NCI-H82 (cell line): Measurements from ENCODE around the gene CHSY3.
A peak's percentile ranks its signal among the peaks of the same experiment; 100 is the strongest.

Experiments used
- DNase-seq: peaks from one replicate; lab custom pipeline; 2025; lab: John Stamatoyannopoulos, UW

CHSY3 gene

GRCh38 chr5:130024006-130024405 lies 119.7 kb downstream of the CHSY3 start:
- no peak for DNase-seq

- DNase-seq: no peak
Measured at GRCh38 chr5:130025511-130025910, 121.2 kb downstream of the CHSY3 start.

GRCh38 chr5:130032807-130033206 lies 128.5 kb downstream of the CHSY3 start:
- no peak for DNase-seq

GRCh38 chr5:130034566-130035210 lies 130.4 kb downstream of the CHSY3 start:
- no peak for DNase-seq

- DNase-seq: no peak
Measured at GRCh38 chr5:130035388-130035787, 131.1 kb downstream of the CHSY3 start.

GRCh38 chr5:130037905-130038304 lies 133.6 kb downstream of the CHSY3 start:
- no peak for DNase-seq

GRCh38 chr5:130043834-130044233 lies 139.6 kb downstream of the CHSY3 start:
- no peak for DNase-seq

- DNase-seq: no peak
Measured at GRCh38 chr5:130045334-130045733, 141.1 kb downstream of the CHSY3 start.

- no peak for DNase-seq
Measured at GRCh38 chr5:130050585-130050984, 146.3 kb downstream of the CHSY3 start.

GRCh38 chr5:130052752-130053151 lies 148.5 kb downstream of the CHSY3 start:
- DNase-seq: no peak

- no peak for DNase-seq
Measured at GRCh38 chr5:130055572-130055971, 151.3 kb downstream of the CHSY3 start.

GRCh38 chr5:130061746-130062145 lies 157.5 kb downstream of the CHSY3 start:
- DNase-seq: no peak

GRCh38 chr5:130063603-130064002 lies 159.3 kb downstream of the CHSY3 start:
- no peak for DNase-seq

- DNase-seq: no peak
Measured at GRCh38 chr5:130064484-130064883, 160.2 kb downstream of the CHSY3 start.

- no peak for DNase-seq
Measured at GRCh38 chr5:130065617-130066016, 161.4 kb downstream of the CHSY3 start.

GRCh38 chr5:130066644-130067043 lies 162.4 kb downstream of the CHSY3 start:
- no peak for DNase-seq

- DNase-seq: no peak
Measured at GRCh38 chr5:130067364-130067763, 163.1 kb downstream of the CHSY3 start.

- DNase-seq: no peak
Measured at GRCh38 chr5:130068101-130068500, 163.8 kb downstream of the CHSY3 start.

GRCh38 chr5:130068988-130069387 lies 164.7 kb downstream of the CHSY3 start:
- DNase-seq: no peak

GRCh38 chr5:130074820-130075219 lies 170.6 kb downstream of the CHSY3 start:
- no peak for DNase-seq

GRCh38 chr5:130077007-130077406 lies 172.7 kb downstream of the CHSY3 start:
- DNase-seq: no peak

- DNase-seq: peak; percentile 2
Measured at GRCh38 chr5:130078661-130079060, 174.4 kb downstream of the CHSY3 start.

- no peak for DNase-seq
Measured at GRCh38 chr5:130090569-130091270, 186.5 kb downstream of the CHSY3 start.

- DNase-seq: no peak
Measured at GRCh38 chr5:130092991-130093390, 188.7 kb downstream of the CHSY3 start.
